ENCODE data around the gene TMEM151B.

TMEM151B gene

GRCh38 chr6:44256775-44257024 is 13.6 kb upstream of the TMEM151B start:
- no peak for DNase-seq (ENCODE audit: low spot score)
- in situ Hi-C loops (cut with MboI; ENCODE audit: low pct_unique_long_range_greater_than_20kb, low sequenced_read_pairs, unreplicated experiment): no loop called here
- TF ChIP-seq CTCF (IDR thresholded peaks at IDR 0.05; ENCODE audit: extremely low read depth, insufficient read depth, missing control alignments): no peak

- peak; percentile 84 for TF ChIP-seq CTCF (IDR thresholded peaks at IDR 0.05; ENCODE audit: extremely low read depth, insufficient read depth, missing control alignments)
- in situ Hi-C loops (cut with MboI; ENCODE audit: low pct_unique_long_range_greater_than_20kb, low sequenced_read_pairs, unreplicated experiment): no loop called here
- DNase-seq (ENCODE audit: low spot score): peak; percentile 87
Measured at GRCh38 chr6:44257025-44257752, 13.1 kb upstream of the TMEM151B start, which contains the start of gene SLC35B2. TSS of gene SLC35B2 (minus strand) at chr6:44257528. CDS start at chr6:44257410, 118 bp downstream.

GRCh38 chr6:44257753-44258324 is 12.4 kb upstream of the TMEM151B start:
- TF ChIP-seq CTCF (IDR thresholded peaks at IDR 0.05; ENCODE audit: extremely low read depth, insufficient read depth, missing control alignments): no peak
- DNase-seq (ENCODE audit: low spot score): peak; percentile 68
- in situ Hi-C loops (cut with MboI; ENCODE audit: low pct_unique_long_range_greater_than_20kb, low sequenced_read_pairs, unreplicated experiment): no loop called here

GRCh38 chr6:44258325-44258863 is 11.9 kb upstream of the TMEM151B start:
- in situ Hi-C loops (cut with MboI; ENCODE audit: low pct_unique_long_range_greater_than_20kb, low sequenced_read_pairs, unreplicated experiment): no loop called here
- DNase-seq (ENCODE audit: low spot score): peak; percentile 51
- TF ChIP-seq CTCF (IDR thresholded peaks at IDR 0.05; ENCODE audit: extremely low read depth, insufficient read depth, missing control alignments): no peak

GRCh38 chr6:44258921-44259320 is 11.3 kb upstream of the TMEM151B start:
- in situ Hi-C loops (cut with MboI; ENCODE audit: low pct_unique_long_range_greater_than_20kb, low sequenced_read_pairs, unreplicated experiment): no loop called here
- DNase-seq (ENCODE audit: low spot score): no peak
- TF ChIP-seq CTCF (IDR thresholded peaks at IDR 0.05; ENCODE audit: extremely low read depth, insufficient read depth, missing control alignments): no peak

GRCh38 chr6:44260011-44260410 is 10.2 kb upstream of the TMEM151B start:
- no peak for TF ChIP-seq CTCF (IDR thresholded peaks at IDR 0.05; ENCODE audit: extremely low read depth, insufficient read depth, missing control alignments)
- in situ Hi-C loops (cut with MboI; ENCODE audit: low pct_unique_long_range_greater_than_20kb, low sequenced_read_pairs, unreplicated experiment): no loop called here
- no peak for DNase-seq (ENCODE audit: low spot score)

Data from GM13977 (cell line).